RPMI8226 (cell line): ENCODE measurements around the gene CDK4.
"Not testable (repeated sequence)": the region's sequence is repeated elsewhere in the genome, so short reads cannot be mapped to it uniquely, and the experiment has no call there.

Experiments
- DNase-seq: peaks from one replicate; pipeline ENCODE4 v3.0.0-alpha.2; 2015

CDK4 gene

DNA sequence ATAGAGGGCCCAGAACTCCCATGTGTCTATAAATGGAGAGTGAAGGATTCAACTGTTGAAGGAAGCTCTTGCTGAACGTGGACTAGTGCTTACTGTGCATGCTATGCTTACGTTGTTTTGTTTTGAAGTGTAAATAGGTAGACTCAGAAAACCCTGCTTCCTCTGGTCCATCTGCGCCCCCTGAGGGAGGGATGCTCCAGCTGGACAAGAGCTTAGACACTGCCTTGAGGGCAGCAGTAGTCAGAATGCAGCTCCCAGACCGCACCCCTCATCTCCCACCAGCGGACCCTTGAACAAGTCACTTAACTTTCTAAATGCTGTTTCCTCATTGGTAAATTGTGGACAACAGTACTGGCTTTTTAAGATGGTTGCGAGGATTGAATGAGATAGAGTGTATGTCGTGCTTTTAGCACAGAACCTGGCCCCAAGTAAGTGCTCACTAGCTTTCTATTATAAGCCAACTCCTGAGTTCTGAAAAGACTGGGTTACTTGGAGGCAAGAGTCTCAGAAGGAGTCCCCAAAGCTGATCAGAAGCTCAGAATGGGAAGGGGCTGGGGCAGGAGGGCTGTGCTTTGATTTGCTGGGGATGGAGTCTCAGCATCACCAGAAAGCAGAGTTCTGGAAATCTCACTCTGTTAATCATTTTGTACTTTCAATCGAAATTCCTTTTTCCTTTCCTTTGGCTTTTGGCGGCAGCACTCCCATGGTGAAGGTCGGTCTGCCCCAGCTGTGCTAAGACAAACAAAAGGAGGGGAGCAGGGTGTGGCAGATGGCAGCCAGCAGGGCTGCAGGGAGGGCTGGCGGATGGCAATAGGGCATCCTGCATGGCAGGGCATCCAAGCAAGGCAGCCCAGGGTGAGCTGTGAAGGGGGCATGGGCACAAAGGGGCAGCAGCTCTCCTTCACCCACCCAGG is 29.1 kb downstream of the CDK4 start:
- no peak for DNase-seq

DNA sequence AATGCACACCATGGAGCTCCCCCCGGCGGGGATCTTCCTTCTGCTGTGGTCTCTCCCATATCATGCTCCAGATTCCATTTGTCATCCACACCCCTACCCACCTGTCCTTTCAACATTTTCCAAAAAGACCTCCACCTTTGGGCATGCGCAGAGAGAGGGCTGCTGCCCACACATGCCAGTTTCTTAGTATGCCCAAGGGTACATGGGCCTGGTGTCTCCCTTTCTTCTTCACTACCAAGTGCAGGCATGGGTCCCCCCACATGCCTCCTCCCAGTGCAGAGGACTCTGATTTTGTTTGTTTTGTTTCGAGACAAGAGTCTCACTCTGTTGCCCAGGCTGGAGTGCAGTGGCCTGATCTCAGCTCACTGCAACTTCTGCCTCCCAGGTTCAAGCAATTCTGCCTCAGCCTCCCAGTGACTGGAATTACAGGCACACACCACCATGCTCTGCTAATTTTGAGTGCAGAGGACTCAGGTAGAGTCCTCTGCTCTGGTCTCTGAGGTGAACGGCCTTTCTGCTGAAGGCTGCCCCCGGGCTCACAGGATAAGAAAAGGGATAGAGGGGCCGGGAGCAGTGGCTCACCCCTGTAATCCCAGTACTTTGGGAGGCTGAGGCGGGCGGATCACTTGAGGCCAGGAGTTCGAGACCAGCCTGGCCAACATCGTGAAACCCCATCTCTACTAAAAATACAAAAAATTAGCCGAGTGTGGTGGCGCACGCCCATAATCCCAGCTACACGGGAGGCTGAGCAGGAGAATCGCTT is 30.1 kb downstream of the CDK4 start:
- DNase-seq = not testable (repeated sequence)

DNA sequence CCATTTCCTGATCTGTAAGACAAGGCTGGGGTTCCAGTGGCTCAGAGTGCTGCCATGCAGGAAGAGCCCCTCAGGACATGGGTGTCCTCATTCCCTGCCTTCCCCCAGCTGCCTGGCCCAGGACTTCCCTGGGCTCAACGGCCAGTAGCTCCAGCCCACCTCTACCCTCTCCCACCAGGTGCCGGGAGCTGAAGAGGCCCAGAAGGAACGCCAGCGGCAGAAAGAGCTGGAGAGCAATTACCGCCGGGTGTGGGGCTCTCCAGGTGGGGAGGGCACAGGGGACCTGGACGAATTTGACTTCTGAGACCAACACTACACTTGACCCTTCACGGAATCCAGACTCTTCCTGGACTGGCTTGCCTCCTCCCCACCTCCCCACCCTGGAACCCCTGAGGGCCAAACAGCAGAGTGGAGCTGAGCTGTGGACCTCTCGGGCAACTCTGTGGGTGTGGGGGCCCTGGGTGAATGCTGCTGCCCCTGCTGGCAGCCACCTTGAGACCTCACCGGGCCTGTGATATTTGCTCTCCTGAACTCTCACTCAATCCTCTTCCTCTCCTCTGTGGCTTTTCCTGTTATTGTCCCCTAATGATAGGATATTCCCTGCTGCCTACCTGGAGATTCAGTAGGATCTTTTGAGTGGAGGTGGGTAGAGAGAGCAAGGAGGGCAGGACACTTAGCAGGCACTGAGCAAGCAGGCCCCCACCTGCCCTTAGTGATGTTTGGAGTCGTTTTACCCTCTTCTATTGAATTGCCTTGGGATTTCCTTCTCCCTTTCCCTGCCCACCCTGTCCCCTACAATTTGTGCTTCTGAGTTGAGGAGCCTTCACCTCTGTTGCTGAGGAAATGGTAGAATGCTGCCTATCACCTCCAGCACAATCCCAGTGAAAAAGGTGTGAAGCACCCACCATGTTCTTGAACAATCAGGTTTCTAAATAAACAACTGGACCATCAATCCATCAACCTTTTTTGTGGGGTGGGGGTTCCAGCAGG is 31.2 kb downstream of the CDK4 start:
- no peak for DNase-seq

DNA sequence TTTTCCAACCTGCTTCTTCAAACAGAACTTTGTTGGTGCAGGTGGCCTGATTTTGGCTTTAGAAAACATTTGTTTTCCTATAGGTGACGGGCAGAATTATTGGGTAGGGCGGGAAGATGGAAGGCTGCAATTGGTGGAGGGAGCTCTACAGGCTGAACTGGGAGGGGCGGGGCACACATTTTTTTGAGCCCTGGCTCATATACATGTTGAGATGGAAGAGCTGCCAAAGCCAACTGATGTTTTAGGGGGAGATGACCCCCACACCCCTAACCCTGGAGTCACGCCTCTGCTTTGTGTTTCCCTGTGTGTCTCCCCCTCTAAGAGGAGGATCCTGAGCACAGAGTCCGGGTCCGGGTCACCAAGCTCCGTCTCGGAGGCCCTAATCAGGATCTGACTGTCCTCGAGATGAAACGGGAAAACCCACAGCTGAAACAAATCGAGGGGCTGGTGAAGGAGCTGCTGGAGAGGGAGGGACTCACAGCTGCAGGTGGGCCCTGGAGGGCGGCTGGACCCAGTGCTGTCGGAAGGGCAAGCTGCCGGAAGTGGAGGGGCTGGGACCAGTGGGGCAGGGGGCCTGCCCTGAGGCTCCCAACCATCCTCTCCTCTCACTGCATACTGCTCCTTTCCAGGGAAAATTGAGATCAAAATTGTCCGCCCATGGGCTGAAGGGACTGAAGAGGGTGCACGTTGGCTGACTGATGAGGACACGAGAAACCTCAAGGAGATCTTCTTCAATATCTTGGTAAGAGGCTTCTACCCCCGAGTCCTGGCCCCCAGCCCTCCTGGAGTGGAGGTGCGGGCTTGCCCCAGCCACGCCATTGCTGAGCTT is 32.1 kb downstream of the CDK4 start:
- DNase-seq = no peak

DNA sequence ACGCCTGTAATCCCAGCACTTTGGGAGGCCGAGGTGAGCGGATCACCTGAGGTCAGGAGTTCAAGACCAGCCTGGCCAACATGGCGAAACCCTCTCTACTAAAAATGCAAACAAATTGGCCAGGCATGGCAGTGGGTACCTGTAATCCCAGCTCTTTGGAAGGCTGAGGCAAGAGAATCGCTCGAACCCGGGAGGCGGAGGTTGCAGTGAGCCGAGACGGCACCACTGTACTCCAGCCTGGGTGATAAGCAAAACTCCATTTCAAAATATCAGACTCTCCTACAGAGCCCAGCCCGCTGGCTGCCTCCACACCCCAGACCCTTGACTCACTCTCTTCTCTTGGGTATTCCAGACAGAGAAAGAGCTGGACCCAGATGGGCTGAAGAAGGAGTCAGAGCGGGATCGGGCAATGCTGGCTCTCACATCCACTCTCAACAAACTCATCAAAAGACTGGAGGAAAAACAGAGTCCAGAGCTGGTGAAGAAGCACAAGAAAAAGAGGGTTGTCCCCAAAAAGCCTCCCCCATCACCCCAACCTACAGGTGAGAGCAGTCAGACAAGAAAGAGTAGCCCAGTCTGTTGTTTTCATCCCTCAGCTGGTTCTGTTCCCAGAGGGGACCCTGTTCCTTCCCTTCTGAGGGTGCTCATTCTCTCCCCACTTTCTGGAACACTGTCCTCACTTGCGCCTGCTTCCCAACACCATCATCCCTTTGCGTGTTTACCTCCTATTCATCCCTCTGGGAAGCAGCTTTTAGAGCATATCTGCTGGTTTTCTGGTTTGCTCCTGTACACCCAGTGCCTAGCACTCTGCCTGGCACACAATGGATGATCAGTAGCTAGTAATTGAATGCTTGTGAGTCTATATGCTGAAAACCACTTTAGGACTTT is 33.2 kb downstream of the CDK4 start:
- no peak for DNase-seq

DNA sequence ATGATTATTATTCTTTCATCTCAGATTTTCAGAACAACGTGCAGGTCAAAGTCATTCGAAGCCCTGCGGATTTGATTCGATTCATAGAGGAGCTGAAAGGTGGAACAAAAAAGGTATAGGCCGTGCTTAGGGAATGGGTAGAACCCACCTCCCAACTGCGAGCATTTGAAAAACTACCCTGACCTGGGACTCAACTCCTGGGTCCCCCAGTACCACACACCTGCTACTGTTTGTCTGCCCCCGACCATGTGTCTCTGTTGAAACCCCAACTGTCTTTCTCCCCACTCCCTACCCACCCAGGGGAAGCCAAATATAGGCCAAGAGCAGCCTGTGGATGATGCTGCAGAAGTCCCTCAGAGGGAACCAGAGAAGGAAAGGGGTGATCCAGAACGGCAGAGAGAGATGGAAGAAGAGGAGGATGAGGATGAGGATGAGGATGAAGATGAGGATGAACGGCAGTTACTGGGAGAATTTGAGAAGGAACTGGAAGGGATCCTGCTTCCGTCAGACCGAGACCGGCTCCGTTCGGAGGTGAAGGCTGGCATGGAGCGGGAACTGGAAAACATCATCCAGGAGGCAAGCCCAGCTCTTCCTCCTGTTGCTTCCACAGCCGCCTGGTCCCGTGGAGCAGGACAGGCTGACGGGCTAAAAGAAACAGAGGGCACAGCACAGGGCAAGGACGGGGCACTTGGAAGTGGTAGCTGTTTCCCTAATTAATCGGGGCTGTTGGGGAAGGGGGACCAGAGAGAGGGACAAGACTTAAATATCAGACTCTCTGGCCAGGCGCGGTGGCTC is 34.1 kb downstream of the CDK4 start:
- DNase-seq = no peak

DNA sequence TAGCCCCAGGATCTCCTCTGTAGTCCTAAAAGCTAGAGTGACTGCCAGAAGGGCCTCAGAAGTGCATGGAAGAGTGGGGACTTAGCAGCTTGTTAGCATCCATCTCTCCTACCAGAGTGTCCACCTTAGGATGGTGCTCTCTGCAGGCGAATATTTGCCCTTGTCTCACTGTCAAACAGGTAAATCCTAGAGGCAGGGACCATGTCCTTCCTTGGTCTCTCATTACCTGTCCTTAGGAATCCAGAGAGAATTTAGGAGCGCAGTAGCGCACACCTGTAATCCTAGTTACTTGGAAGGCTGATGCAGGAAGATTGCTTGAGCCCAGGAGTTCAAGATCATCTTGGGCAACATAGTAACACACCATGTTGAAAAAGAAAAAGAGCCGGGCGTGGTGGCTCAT is 35.0 kb downstream of the CDK4 start:
- DNase-seq = no peak

DNA sequence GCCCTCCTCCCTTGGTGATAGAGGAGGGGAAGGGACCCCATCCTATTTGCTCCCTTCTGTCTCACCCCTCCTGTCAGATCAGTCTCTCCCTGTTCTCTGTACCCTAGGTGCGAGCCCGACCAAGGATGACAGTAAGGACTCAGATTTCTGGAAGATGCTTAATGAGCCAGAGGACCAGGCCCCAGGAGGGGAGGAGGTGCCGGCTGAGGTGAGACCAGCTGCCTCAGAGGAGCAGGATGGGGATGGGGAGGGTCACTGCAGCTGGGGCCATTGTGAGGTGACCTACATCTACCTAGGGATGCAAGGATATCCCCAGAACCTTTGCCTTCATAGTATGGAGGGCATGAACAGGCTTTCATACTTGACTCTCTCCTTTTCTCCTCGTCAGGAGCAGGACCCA is 35.8 kb downstream of the CDK4 start:
- DNase-seq = no peak

DNA sequence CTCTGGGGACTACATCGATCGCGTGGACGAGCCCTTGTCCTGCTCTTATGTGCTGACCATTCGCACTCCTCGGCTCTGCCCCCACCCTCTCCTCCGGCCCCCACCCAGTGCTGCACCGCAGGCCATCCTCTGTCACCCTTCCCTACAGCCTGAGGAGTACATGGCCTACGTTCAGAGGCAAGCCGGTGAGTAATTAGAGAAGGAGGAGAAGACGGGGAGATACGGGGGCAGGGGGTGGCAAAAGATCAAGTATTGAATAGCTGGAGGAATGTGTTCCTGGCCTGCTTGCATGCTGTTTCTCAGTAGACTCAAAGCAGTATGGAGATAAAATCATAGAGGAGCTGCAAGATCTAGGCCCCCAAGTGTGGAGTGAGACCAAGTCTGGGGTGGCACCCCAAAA is 36.3 kb downstream of the CDK4 start:
- DNase-seq = no peak

DNA sequence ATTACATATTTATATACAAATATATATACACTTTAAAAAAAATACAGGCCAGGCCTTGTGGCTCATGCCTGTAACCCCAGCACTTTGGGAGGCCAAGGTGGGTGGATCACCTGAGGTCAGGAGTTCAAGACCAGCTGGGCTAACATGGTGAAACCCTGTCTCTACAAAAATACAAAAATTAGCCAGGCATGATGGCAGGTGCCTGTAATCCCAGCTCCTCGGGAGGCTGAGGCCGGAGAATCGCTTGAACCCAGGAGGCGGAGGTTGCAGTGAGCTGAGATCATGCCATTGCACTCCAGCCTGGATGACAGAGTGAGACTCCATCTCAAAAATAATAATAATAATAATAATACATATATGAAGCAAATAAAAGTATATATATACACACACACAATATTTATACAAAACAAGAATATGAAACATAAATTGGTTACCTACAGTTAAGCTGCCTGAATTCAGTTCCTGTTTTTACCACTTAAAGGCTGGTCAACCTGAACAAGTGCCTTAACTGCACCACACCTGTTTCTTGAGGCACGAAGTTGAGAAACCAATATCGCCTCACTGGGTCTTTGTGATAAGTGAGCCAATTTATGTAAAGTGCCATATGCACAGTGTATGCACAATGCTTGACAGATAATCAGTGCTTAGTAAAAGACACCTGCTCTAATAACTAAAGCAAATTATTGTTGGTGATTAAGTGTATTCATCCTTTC is 36.9 kb downstream of the CDK4 start:
- not testable (repeated sequence) for DNase-seq

DNA sequence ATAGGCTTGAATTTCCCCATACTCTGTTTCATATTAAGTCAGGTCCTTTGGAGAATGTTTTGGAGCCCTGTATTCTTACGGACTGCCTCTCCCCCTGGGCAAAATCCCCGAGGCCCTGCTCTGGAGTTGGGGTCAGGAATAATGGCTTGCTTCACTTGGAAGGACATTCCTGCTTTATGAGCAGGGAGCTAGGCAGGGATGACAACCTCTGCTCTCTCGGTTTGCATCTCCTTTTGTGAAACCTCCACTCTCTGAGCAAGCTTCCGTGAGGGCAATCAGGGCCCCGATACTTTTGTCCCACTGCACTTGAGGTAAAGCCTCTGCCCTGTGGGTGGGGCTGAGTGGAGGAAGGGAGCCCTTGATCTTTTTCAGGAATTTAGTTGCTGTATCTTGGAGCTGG is 38.9 kb downstream of the CDK4 start:
- DNase-seq = no peak

DNA sequence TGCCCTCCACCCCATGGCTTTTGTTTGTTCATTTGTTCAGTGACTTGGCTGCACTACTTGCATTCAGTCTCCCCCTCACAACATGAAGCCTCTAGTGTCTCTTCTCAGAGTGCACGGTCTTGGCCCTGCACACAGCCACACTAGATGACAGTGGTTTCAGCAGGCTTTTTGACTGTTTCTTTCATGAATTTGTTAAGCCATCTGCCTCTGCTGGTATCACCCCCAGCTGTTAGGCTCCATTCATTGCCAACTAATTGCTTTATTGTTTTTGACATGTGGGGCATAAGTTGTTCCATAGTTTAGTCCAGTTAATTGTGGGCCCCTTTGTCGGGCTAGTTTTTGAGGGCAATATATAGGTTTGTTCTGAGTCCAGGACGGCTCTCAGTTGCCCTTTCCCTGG is 39.4 kb downstream of the CDK4 start:
- no peak for DNase-seq

DNA sequence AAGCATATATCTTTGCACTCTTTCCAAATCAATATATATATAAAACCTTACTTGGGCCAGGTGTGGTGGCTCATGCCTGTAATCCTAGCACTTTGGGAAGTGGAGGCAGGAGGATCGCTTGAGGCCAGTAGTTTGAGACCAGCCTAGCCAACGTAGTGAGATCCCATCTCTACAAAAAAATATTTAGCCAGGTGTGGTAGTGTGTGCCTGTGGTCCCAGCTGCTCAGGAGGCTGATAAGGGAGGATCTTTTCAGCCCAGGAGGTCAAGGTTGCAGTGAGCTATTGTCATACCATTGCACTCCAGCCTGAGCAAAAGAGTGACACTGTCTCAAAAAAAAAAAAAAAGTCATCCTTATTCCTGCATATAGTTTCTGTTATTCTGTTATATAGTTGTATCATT is 43.8 kb downstream of the CDK4 start:
- no peak for DNase-seq

DNA sequence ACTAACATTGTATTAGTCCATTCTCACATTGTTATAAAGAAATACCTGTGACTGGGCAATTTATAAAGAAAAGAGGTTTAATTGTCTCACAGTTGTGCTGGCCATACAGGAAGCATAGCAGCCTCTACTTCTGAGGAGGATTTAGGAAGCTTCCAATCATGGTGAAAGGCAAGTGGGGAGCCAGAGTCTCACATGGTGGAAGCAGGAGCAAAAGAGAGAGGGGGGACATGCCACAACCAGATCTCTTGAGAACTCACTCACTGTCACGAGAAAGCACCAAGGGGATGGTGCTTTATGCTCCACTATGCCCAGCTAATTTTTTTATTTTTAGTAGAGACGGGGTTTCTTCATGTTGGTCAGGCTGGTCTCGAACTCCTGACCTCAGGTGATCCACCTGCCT is 44.9 kb downstream of the CDK4 start:
- no peak for DNase-seq

DNA sequence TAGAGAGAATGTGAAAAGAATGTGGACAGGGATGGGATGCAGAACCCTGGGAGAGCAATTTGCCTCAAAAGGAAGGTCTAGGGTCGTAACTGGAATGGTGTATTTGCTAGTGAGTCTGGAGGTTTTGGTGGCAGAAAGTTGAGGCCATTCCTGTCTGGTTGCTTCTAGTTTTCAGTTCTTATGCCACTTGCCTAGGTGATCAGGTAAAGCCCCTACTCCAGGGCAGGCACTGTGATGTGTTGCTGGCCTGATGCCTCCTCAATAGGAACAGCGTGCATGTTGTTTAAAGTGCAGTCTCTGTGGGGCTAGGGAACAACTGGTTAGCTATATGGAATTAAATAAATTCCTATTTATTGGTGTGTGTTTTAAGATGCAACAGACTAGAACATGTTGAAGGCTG is 51.8 kb downstream of the CDK4 start:
- DNase-seq = no peak

DNA sequence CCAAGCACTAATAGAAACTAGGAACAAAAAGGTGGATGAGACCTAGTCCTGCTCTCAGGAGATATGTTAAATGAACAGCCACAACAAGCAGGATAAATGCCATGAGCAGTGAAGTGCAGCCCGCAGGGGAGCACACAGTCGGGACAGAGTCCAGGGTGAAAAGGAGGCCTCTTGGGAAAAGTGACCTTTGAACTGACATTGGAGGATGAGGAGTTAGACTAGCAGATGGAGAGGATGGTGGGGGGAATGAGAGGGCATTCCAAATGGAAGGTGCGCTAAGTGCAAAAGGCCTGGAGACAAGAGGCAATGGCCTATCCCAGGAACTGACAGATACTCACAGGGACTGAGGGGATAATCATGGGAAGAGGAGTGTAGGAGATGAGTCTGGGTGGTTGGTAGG is 53.7 kb downstream of the CDK4 start:
- no peak for DNase-seq
